NCI-H2171 treated with DMSO at 0.1 percent for 48 hours (cell line): ENCODE data around the gene SAMD4A.
"Not testable (repeated sequence)": the region's sequence is repeated elsewhere in the genome, so short reads cannot be mapped to it uniquely, and the experiment has no call there.

Experiments used
- DNase-seq: peaks from one replicate; lab custom pipeline; 2025; lab: John Stamatoyannopoulos, UW

The SAMD4A gene

GRCh38 chr14:54734966-54735365 lies 168.0 kb downstream of the SAMD4A start:
- no peak for DNase-seq

GRCh38 chr14:54735424-54735823 lies 168.5 kb downstream of the SAMD4A start:
- no peak for DNase-seq

DNA sequence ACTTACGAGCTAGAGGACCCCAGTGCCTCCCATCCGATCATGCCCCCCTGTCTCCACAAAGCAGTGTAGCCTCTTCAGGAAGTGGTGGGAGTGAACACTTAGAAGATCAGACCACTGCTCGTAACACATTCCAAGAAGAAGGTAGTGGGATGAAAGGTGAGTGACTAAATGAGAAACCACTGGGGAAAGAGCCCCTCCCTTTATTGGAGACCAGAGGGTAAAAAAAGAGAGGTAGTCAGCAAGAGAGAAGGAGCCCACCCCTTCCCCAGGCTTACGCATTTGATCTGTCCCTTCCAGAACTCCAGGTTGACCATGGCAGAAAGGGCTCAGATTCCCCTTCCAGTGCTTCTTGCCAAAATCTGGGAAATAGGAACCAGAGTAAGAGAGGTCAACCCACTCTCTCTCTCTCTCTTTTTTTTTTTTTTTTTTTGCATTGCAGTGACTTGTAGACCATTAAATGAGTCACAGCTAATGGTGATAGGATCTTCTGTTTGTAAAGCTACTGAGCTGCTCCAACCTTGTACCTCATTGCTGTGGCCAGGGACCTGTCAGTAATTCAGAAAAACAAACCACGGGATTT lies 170.3 kb downstream of the SAMD4A start:
- no peak for DNase-seq

DNA sequence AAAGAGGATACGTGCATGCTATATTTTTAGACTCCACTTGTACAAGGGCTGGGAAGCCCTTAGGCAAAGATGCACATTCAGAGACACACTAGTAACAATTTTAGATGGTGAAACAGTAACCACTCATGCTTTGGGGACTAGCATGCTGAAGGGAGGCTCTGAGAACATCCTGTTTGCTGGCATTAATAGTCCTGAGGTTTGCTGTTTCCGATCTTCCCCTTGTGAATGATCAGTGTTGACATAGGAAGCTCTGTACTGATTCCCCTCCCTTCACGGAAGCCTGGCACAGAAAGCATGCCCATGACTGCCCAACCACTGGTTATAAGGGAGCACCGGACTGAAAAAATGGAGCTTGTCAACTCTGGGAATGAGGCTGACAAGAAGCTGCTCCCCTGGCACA lies 171.1 kb downstream of the SAMD4A start:
- DNase-seq: no peak

DNA sequence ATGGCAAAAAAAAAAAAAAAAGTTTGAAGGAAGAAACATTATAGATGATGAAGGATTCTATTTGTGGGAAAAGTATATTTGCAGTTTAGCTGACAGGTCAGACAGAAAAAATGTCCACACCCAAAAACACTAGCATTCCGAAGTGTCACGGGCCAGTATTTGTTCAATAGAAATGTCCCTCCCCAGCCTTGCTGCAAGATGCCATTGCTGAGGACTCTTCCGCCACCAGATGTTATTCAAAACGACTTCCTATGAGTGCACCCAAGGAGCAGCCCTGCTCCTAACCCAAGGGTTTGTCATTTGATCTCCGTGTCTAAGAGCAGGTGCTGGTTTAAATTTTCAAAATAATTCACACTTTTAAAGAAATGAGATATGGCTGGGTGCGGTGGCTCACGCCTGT lies 172.6 kb downstream of the SAMD4A start:
- no peak for DNase-seq

- no peak for DNase-seq
Measured at GRCh38 chr14:54742492-54743350, 175.8 kb downstream of the SAMD4A start.

GRCh38 chr14:54743382-54743781 lies 176.5 kb downstream of the SAMD4A start:
- DNase-seq: no peak

GRCh38 chr14:54746019-54746418 lies 179.1 kb downstream of the SAMD4A start:
- DNase-seq: no peak

DNA sequence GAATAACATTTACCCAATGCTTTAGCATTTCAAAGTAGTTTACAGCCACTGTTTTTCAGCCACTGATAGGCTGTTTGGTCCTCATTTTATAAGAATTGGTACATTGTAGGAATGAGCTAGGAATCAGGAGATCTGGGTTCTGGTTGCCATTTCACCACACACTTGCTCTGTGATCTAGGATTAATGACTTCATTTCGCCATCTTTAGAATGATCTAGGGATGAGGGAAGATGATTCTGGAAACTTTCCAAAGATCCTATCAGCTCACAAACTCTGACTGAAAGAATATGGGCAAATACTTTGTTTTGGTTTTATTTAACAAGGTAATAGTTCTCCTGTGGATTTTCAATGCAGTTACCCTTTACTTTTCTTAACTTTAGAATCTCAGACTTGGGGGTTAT lies 180.7 kb downstream of the SAMD4A start:
- no peak for DNase-seq

DNA sequence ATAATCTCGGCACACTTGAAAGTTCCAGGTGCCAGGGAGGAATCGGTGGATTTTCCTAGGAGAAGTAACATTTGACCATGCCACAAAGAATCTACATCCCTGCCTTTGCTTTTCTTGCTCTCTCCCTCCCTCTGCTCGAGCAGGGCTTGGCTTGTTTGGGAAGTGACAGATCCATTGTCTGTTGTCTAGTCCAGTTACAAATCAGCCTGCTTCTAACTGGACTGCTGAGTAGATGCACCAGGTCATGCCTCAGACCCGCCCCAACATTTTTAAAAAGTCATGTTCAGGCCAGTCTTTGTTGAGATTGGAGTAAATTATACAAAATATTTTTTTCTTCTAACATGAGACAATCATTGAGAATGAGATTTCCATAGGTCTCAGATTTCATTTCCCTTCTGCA lies 182.3 kb downstream of the SAMD4A start:
- no peak for DNase-seq

- no peak for DNase-seq
Measured at GRCh38 chr14:54749727-54750126, 182.8 kb downstream of the SAMD4A start.

GRCh38 chr14:54752611-54753010 lies 185.7 kb downstream of the SAMD4A start:
- DNase-seq: not testable (repeated sequence)

- DNase-seq: not testable (repeated sequence)
Measured at GRCh38 chr14:54753396-54753795, 186.5 kb downstream of the SAMD4A start.

GRCh38 chr14:54754116-54754622 lies 187.2 kb downstream of the SAMD4A start:
- DNase-seq: no peak

GRCh38 chr14:54754623-54755386 lies 187.9 kb downstream of the SAMD4A start:
- DNase-seq: no peak

DNA sequence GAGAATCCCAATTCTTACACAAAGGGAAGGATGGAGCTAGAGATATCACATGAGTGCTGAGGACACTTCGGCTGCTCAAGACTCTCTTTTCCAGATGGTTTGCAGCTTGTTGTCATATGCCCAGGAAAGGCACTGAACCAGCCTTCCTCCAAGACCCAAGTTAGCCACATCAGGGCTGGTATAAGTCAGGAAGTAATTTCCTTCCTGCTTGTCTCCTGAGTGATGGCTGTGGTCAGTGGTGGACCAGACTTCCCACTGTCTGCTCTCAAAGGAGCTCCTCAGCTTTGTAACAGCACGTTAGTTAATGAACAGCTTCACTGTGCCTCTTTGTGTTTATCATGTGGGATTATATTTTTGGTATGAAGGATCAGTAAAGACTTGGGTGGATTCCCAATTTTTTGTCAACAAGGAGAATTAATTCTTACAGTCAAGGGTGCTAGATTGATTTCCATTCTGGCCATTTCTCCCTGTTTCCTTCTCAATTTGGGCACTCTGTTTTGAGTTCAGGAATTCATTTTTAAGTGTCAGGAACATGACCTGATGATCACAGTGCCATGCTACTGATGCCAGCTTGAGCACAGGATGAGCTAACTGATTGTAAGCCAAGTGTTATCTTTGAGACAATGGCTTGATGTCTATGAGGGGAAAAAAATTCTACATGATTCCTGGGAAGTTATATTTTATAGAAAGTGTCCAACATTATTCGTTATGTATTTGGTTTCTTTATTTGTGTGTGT lies 189.9 kb downstream of the SAMD4A start:
- DNase-seq: no peak

GRCh38 chr14:54758041-54758440 lies 191.1 kb downstream of the SAMD4A start:
- no peak for DNase-seq

- DNase-seq: no peak
Measured at GRCh38 chr14:54759982-54760585, 193.2 kb downstream of the SAMD4A start.

DNA sequence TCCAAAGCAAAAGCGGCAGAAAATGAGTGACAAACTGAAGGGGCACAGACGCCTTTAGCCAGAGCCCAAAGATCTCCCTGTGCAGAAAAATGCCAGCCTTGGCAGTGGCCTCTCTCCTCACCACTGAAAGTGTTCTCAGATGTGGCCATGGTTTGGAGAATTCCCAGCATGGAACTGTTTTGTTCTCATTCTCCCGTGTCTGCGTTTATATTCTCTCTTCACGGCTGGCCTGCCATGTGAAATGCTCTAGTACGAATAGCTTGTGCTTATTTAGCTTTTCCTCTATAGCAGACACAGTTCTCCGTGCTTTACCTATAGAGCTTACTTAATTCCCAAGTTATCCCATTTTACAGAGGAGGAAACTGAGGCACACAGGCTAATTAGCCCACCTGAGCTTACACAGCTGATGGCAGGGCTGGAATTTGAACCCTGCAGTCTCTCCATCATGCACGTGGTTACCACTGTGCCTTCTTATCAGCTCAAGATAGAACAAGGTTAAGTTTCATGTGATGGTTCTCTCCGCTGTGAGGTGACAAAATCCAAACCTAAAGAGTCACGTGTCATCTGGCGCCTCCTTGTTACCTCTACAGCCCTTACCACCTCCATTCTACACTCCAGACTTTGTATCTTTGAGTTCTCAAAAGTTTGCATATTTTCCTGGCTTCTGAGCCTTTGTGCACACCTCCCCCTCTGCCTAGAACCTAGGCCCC lies 194.1 kb downstream of the SAMD4A start:
- no peak for DNase-seq

DNA sequence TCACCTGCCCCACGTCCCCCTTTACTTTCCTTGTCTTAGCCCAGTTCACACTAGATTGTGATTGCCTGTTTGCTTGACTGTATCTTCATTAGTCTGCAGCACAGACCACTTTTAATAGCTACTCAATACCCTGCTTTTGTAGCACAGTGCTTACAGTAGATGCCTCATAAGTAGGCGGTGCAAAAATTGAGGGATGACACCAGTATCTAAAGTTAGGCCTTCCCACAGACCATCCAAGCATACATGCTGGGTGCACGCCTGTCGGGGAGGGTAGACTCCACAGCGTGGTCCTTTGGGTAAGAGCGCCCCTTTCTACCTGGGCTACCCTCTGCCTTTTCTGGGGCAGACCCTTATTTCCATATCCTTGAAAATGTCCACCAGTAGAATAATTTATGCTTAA lies 194.9 kb downstream of the SAMD4A start:
- no peak for DNase-seq

DNA sequence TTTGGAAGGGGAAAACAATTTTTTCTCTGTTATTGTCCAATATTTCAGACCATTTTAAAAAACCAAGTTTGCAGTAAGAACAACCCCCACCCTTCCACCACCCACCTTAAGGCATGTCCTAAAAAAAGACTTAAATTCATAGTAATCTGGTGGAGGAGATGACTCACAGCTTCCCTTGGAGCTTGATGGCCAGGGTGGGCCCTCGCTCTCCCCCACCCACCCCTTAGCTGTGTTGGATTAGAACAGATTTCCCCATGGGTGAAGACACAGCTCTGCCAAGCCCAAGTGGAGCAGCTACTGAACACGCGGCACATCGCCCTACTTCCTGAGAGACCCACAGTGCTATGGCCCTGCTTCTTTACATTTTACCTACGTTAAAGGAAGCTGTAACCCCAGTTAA lies 195.4 kb downstream of the SAMD4A start:
- DNase-seq: no peak
